H9 (cell line): Measurements from ENCODE around the gene ALDH1B1. TPM values are rescaled to one million over a fixed set of nuclear protein-coding genes. Genes with fewer than 3 reads are reported as not detected.

ENCODE experiments used
- DNase-seq: peaks from one replicate; pipeline ENCODE4 v3.0.0-alpha.2; 2017
- H2AFZ ChIP-seq: one replicate; pipeline ENCODE4 v1.6.1; 2013; ENCODE audit warnings: mild to moderate bottlenecking, low read length, control low read depth, moderate library complexity
- H2AK5ac ChIP-seq: 2 replicates; pipeline ENCODE4 v1.6.1; 2013; ENCODE audit warnings: low read length, control low read depth, mixed read lengths; ENCODE audit not compliant: insufficient read length
- H2BK120ac ChIP-seq: one replicate; pipeline ENCODE4 v1.6.1; 2013; ENCODE audit warnings: low read depth, mild to moderate bottlenecking, low read length, control low read depth, inconsistent platforms; ENCODE audit not compliant: poor library complexity, severe bottlenecking
- H2BK12ac ChIP-seq: 2 replicates; pipeline ENCODE4 v1.6.1; 2013; ENCODE audit warnings: low read length, control low read depth, mixed read lengths, low read depth; ENCODE audit not compliant: insufficient read length
- H2BK15ac ChIP-seq: 2 replicates; pipeline ENCODE4 v1.6.1; 2013; ENCODE audit warnings: low read depth, low read length, control low read depth
- H2BK20ac ChIP-seq: one replicate; pipeline ENCODE4 v1.6.1; 2013; ENCODE audit warnings: low read depth, mild to moderate bottlenecking, low read length, control low read depth, inconsistent platforms; ENCODE audit not compliant: poor library complexity, severe bottlenecking
- H2BK5ac ChIP-seq: 2 replicates; pipeline ENCODE4 v1.6.1; 2013; ENCODE audit warnings: low read length, control low read depth, mixed read lengths; ENCODE audit not compliant: insufficient read length
- H3K14ac ChIP-seq: 2 replicates; pipeline ENCODE4 v1.6.1; 2013; ENCODE audit warnings: low read length, control low read depth; ENCODE audit not compliant: insufficient read depth
- H3K18ac ChIP-seq: 2 replicates; pipeline ENCODE4 v1.6.1; 2013; ENCODE audit warnings: low read depth, mild to moderate bottlenecking, mixed read lengths, low read length, control low read depth; ENCODE audit not compliant: insufficient read length
- H3K23ac ChIP-seq: 2 replicates; pipeline ENCODE4 v1.6.1; 2013; ENCODE audit warnings: low read length, control low read depth, mixed read lengths, low read depth; ENCODE audit not compliant: insufficient read length
- H3K23me2 ChIP-seq: 2 replicates; pipeline ENCODE4 v1.6.1; 2013; ENCODE audit warnings: low read depth, mild to moderate bottlenecking, mixed read lengths, low read length, control low read depth; ENCODE audit not compliant: insufficient read length, poor library complexity, severe bottlenecking
- H3K27ac ChIP-seq: 2 replicates; pipeline ENCODE4 v1.5.1; 2013; ENCODE audit warnings: low read length, control low read depth, mixed read lengths, low read depth; ENCODE audit not compliant: insufficient read length
- H3K27me3 ChIP-seq: 2 replicates; pipeline ENCODE4 v1.6.1; 2013; ENCODE audit warnings: low read length, control low read depth, inconsistent platforms; ENCODE audit not compliant: insufficient read depth
- H3K4ac ChIP-seq: 2 replicates; pipeline ENCODE4 v1.6.1; 2013; ENCODE audit warnings: low read depth, mild to moderate bottlenecking, control low read depth, inconsistent platforms, low read length, moderate library complexity
- H3K4me1 ChIP-seq: 2 replicates; pipeline ENCODE4 v1.6.1; 2013; ENCODE audit warnings: low read length, control low read depth, inconsistent platforms; ENCODE audit not compliant: insufficient read depth
- H3K4me2 ChIP-seq: 2 replicates; pipeline ENCODE4 v1.6.1; 2013; ENCODE audit warnings: low read length, control low read depth, mixed read lengths; ENCODE audit not compliant: insufficient read length, insufficient read depth
- H3K56ac ChIP-seq: 2 replicates; pipeline ENCODE4 v1.6.1; 2013; ENCODE audit warnings: low read depth, mild to moderate bottlenecking, mixed read lengths, low read length, control low read depth; ENCODE audit not compliant: insufficient read length
- H3K79me1 ChIP-seq: 2 replicates; pipeline ENCODE4 v1.6.1; 2013; ENCODE audit warnings: low read depth, mild to moderate bottlenecking, moderate library complexity, low read length, control low read depth, inconsistent platforms; ENCODE audit not compliant: insufficient read depth, poor library complexity, severe bottlenecking
- H3K79me2 ChIP-seq: 2 replicates; pipeline ENCODE4 v1.6.1; 2013; ENCODE audit warnings: low read length, control low read depth, inconsistent platforms; ENCODE audit not compliant: insufficient read depth
- H3K9ac ChIP-seq: 2 replicates; pipeline ENCODE4 v1.6.1; 2013; ENCODE audit warnings: low read length, control low read depth, mixed read lengths; ENCODE audit not compliant: insufficient read length; ENCODE audit errors: extremely low read depth
- H3K9me3 ChIP-seq: one replicate; pipeline ENCODE4 v1.6.1; 2013; ENCODE audit warnings: low read depth, low read length, inconsistent platforms; ENCODE audit not compliant: control insufficient read depth
- H3T11ph ChIP-seq: one replicate; pipeline ENCODE4 v1.6.1; 2013; ENCODE audit warnings: mild to moderate bottlenecking, low read length, control low read depth, inconsistent platforms
- H4K20me1 ChIP-seq: one replicate; pipeline ENCODE4 v1.6.1; 2013; ENCODE audit not compliant: control insufficient read depth, insufficient read length, insufficient read depth
- H4K5ac ChIP-seq: 2 replicates; pipeline ENCODE4 v1.6.1; 2013; ENCODE audit warnings: low read depth, mild to moderate bottlenecking, mixed read lengths, low read length, control low read depth; ENCODE audit not compliant: insufficient read length
- H4K8ac ChIP-seq: replicated peaks from 2 replicates; pipeline ENCODE4 v1.6.1; 2013; ENCODE audit warnings: low read length, control low read depth, mixed read lengths, low read depth; ENCODE audit not compliant: insufficient read length
- H4K91ac ChIP-seq: 2 replicates; pipeline ENCODE4 v1.6.1; 2013; ENCODE audit warnings: low read depth, mild to moderate bottlenecking, moderate library complexity, mixed read lengths, low read length, control low read depth; ENCODE audit not compliant: insufficient read length
- H3K27ac Mint-ChIP-seq, 3 experiments: 2 replicates in 2 of 3; 3 replicates in 1 of 3; pipeline ENCODE4 v1.8.0; 2020 to 2021; ENCODE audit warnings: mixed read lengths in 3 of 3, mild to moderate bottlenecking in 1 of 3, moderate library complexity in 1 of 3
- H3K27me3 Mint-ChIP-seq: 2 replicates; pipeline ENCODE4 v1.8.0; 2021; ENCODE audit warnings: low read depth, mild to moderate bottlenecking, moderate library complexity, mixed read lengths
- H3K36me3 Mint-ChIP-seq, 3 experiments: 2 replicates in 2 of 3; 3 replicates in 1 of 3; pipeline ENCODE4 v1.8.0; 2020 to 2021; ENCODE audit warnings: low read depth in 3 of 3, mixed read lengths in 3 of 3; ENCODE audit not compliant: insufficient read depth in 1 of 3
- H3K4me1 Mint-ChIP-seq, 2 experiments: 2 replicates each; pipeline ENCODE4 v1.8.0; 2020; ENCODE audit warnings: mixed read lengths in 2 of 2
- H3K4me3 Mint-ChIP-seq, 2 experiments: 2 replicates in 1 of 2; 3 replicates in 1 of 2; pipeline ENCODE4 v1.8.0; 2020 to 2021; ENCODE audit warnings: mild to moderate bottlenecking in 2 of 2, mixed read lengths in 2 of 2, moderate library complexity in 1 of 2
- H3K9me3 Mint-ChIP-seq, 2 experiments: 2 replicates in 1 of 2; 3 replicates in 1 of 2; pipeline ENCODE4 v1.8.0; 2020; ENCODE audit warnings: mild to moderate bottlenecking in 2 of 2, mixed read lengths in 2 of 2, moderate library complexity in 1 of 2
- CTCF ChIP-seq: fragments of 200-600 bp; sonication (generic); conservative IDR thresholded peaks from 3 replicates; pipeline ENCODE4 v1.8.0; 2021; ENCODE audit warnings: antibody characterized with exemption, mild to moderate bottlenecking
- WGBS: extraction: QIAGEN DNeasy Blood & Tissue Kit; methylation state at CpG from one replicate; pipeline ENCODE4 v1.1.7; 2013; ENCODE audit warnings: missing lambda C conversion rate, low lambda C conversion rate, mixed read lengths; ENCODE audit not compliant: insufficient read length; ENCODE audit errors: extremely low coverage; 5-methylcytosine and 5-hydroxymethylcytosine counted together
- total RNA-seq: library from RNA; stranded (reverse); gene quantifications from 2 replicates; pipeline ENCODE4 v1.2.1, GENCODE V29; 2021

Gene ALDH1B1
- total RNA-seq, 1 experiment from 2014 or later: 49.6 TPM

- no peak overlapping the region for H2BK120ac ChIP-seq
- TF ChIP-seq CTCF: no peak
- H2AFZ ChIP-seq: no peak overlapping the region
- no peaks in the 10 kb centered on the region for H3K9me3 ChIP-seq
- no peak overlapping the region for H3K18ac ChIP-seq
- no peak overlapping the region for H2BK15ac ChIP-seq
- no peak overlapping the region for H2BK20ac ChIP-seq
- no peaks in the 10 kb centered on the region for H4K20me1 ChIP-seq
- H3K4ac ChIP-seq: no peak overlapping the region
- no peaks in the 10 kb centered on the region; a peak in 1 of 7 replicates for H3K36me3 Mint-ChIP-seq
- no peak overlapping the region for H3K14ac ChIP-seq
- H2AK5ac ChIP-seq: no peak overlapping the region
- no peaks in the 10 kb centered on the region for H3K79me2 ChIP-seq
- H4K8ac ChIP-seq: no peak overlapping the region
- no peak overlapping the region for H2BK5ac ChIP-seq
- H3K23me2 ChIP-seq: peaks cover 10% of the 10 kb centered on the region
- peak overlapping the region; percentile 51 for H3K4me2 ChIP-seq
- no peak overlapping the region for H2BK12ac ChIP-seq
- peak overlapping the region; percentile 59 to 75 for H3K4me3 Mint-ChIP-seq
- WGBS: no CpG with 5 or more reads among the region's 15 CpGs
- no peaks in the 10 kb centered on the region for H3K79me1 ChIP-seq
- no peaks in the 10 kb centered on the region; the same call in 1 of the 2 replicates for H3K4me1 ChIP-seq
- peaks cover 18% of the 10 kb centered on the region; the same call in 1 of the 2 replicates for H3K27me3 ChIP-seq
- no peak overlapping the region for H3K27ac ChIP-seq
- no peak overlapping the region for H3T11ph ChIP-seq
- H3K23ac ChIP-seq: no peak overlapping the region
- peaks cover 59 to 68% of the 10 kb centered on the region in 2 experiments for H3K4me1 Mint-ChIP-seq
- H3K27me3 Mint-ChIP-seq: peaks cover 54% of the 10 kb centered on the region
- no peak overlapping the region for H3K27ac Mint-ChIP-seq
- H3K9me3 Mint-ChIP-seq: no peaks in the 10 kb centered on the region
- no peak overlapping the region for H4K5ac ChIP-seq
- no peak overlapping the region for H4K91ac ChIP-seq
- H3K56ac ChIP-seq: no peak overlapping the region
- DNase-seq: no peak
- no peak overlapping the region for H3K9ac ChIP-seq
Measured at GRCh38 chr9:38423273-38423972, 30.9 kb downstream of the ALDH1B1 start.
